ENCODE data around the gene TLK1. TPM values are rescaled to one million over a fixed set of nuclear protein-coding genes. Genes with fewer than 3 reads are reported as not detected.

Gene TLK1
- total and polyA plus RNA-seq, 2 experiments from 2014 or later = 41.2 to 45.0 TPM

- ATAC-seq (no peak), DNase-seq (ENCODE audit: low spot score) (no peak)
- Mint-ChIP-seq H3K27me3 (ENCODE audit: insufficient read depth, low read depth, poor library complexity) (peaks cover 20% of the 10 kb centered on the region), H3K4me3 (no peak overlapping the region), H3K4me1 (peaks cover 28% of the 10 kb centered on the region), H3K27ac (no peak overlapping the region), H3K9me3 (peaks cover 23% of the 10 kb centered on the region), H3K36me3 (ENCODE audit: low read depth) (peaks cover 44% of the 10 kb centered on the region)
- no peaks in the 10 kb centered on the region for H3K36me3 ChIP-seq (ENCODE audit: insufficient read depth)
- H4K20me1 ChIP-seq (replicated peaks; ENCODE audit: insufficient read depth) = no peaks in the 10 kb centered on the region
- TF ChIP-seq REST (IDR thresholded peaks at IDR 0.05; ENCODE audit: unreplicated experiment) = no peak
- no peak for TF ChIP-seq ETS1 (IDR thresholded peaks at IDR 0.05)
- no peak for TF ChIP-seq ZNF114 (CRISPR knock-in tag; IDR thresholded peaks at IDR 0.05)
- TF ChIP-seq NANOG (IDR thresholded peaks at IDR 0.05; ENCODE audit: borderline replicate concordance) = no peak
- peaks cover 6% of the 10 kb centered on the region; the same call in 1 of the 2 replicates for H3F3A ChIP-seq (replicated peaks; ENCODE audit: low read depth)
- H3K27ac ChIP-seq (ENCODE audit: low read depth) = no peak overlapping the region
- H3K79me2 ChIP-seq (replicated peaks; ENCODE audit: insufficient read depth) = no peaks in the 10 kb centered on the region
- no peak overlapping the region for H2AFZ ChIP-seq
- peaks cover 12% of the 10 kb centered on the region; the same call in 1 of the 2 replicates for H3K4me1 ChIP-seq (ENCODE audit: insufficient read depth)
- H3K27me3 ChIP-seq (ENCODE audit: insufficient read depth) = no peaks in the 10 kb centered on the region
- H3K4me2 ChIP-seq = no peak overlapping the region
- no peak overlapping the region for H3K4me3 ChIP-seq
- no peaks in the 10 kb centered on the region for H3K9me2 ChIP-seq (ENCODE audit: insufficient read depth)
Observed at GRCh38 chr2:170985407-170985806, 175.3 kb downstream of the TLK1 start.

- Mint-ChIP-seq H3K36me3 (ENCODE audit: low read depth) (peaks cover 44% of the 10 kb centered on the region), H3K4me3 (no peak overlapping the region), H3K27me3 (ENCODE audit: insufficient read depth, low read depth, poor library complexity) (peaks cover 20% of the 10 kb centered on the region), H3K4me1 (peaks cover 28% of the 10 kb centered on the region), H3K27ac (no peak overlapping the region), H3K9me3 (peaks cover 23% of the 10 kb centered on the region)
- Histone ChIP-seq H2AFZ (no peak overlapping the region), H3K4me2 (no peak overlapping the region), H3K9me2 (ENCODE audit: insufficient read depth) (no peaks in the 10 kb centered on the region), H3K27me3 (ENCODE audit: insufficient read depth) (no peaks in the 10 kb centered on the region), H3K4me3 (no peak overlapping the region), H3K27ac (ENCODE audit: low read depth) (no peak overlapping the region), H4K20me1 (replicated peaks; ENCODE audit: insufficient read depth) (no peaks in the 10 kb centered on the region), H3F3A (replicated peaks; ENCODE audit: low read depth) (peaks cover 6% of the 10 kb centered on the region; the same call in 1 of the 2 replicates), H3K79me2 (replicated peaks; ENCODE audit: insufficient read depth) (no peaks in the 10 kb centered on the region), H3K4me1 (ENCODE audit: insufficient read depth) (peaks cover 12% of the 10 kb centered on the region; the same call in 1 of the 2 replicates), H3K36me3 (ENCODE audit: insufficient read depth) (no peaks in the 10 kb centered on the region)
- no peak for TF ChIP-seq REST (IDR thresholded peaks at IDR 0.05; ENCODE audit: unreplicated experiment)
- no peak for TF ChIP-seq ZNF114 (CRISPR knock-in tag; IDR thresholded peaks at IDR 0.05)
- TF ChIP-seq POLR2AphosphoS5 (IDR thresholded peaks at IDR 0.05; ENCODE audit: low read depth) = no peak
- TF ChIP-seq EZH2 (IDR thresholded peaks at IDR 0.05; ENCODE audit: low read depth, unreplicated experiment) = no peak
- TF ChIP-seq JUNB (IDR thresholded peaks at IDR 0.05; ENCODE audit: unreplicated experiment) = no peak
- no peak for TF ChIP-seq ETS1 (IDR thresholded peaks at IDR 0.05)
- DNase-seq (ENCODE audit: low spot score) = no peak
- ATAC-seq = peak; percentile 44; the same call in 2 of the 3 replicates
Observed at GRCh38 chr2:170984079-170984478, 176.6 kb downstream of the TLK1 start.
